ENCODE results near the gene ADA. TPM values are rescaled to one million over a fixed set of nuclear protein-coding genes. Genes with fewer than 3 reads are reported as not detected.

Gene ADA
- total and polyA plus RNA-seq, 2 of the 13 experiments (the other 11 are each of a cell fraction or from before 2014, with no cell fraction given) = 2.5 to 11.3 TPM

GRCh38 chr20:44601236-44601671 is 50.2 kb downstream of the ADA start (continued):
- TF ChIP-seq HNRNPLL (IDR thresholded peaks at IDR 0.05; ENCODE audit: low read depth, low read length, poor library complexity, severe bottlenecking) = peak; percentile 19

- BruUV-seq (replicated peaks) = no TSS peak
Measured at GRCh38 chr20:44600758-44601201, 50.7 kb downstream of the ADA start.

GRCh38 chr20:44600301-44600700 is 51.2 kb downstream of the ADA start:
- WGBS (ENCODE audit: low lambda C conversion rate) = 91% methylated on average over 4 of the region's 4 CpGs
- CTCF ChIA-PET (ENCODE audit: low intra/inter-chr PET ratio, low total read pairs) = no interaction called here
- TF ChIP-seq YEATS2 (CRISPR knock-in tag; IDR thresholded peaks at IDR 0.05; ENCODE audit: borderline replicate concordance) (no peak), ZBTB39 (CRISPR knock-in tag; IDR thresholded peaks at IDR 0.05) (no peak), RERE (CRISPR knock-in tag; IDR thresholded peaks at IDR 0.05; ENCODE audit: low read depth) (no peak), MATR3 (CRISPR knock-in tag; IDR thresholded peaks at IDR 0.05) (no peak), BRF2 (CRISPR knock-in tag; IDR thresholded peaks at IDR 0.05) (no peak), ATF1 (CRISPR knock-in tag; IDR thresholded peaks at IDR 0.05) (no peak)

More at GRCh38 chr20:44600758-44601201, 50.7 kb downstream of the ADA start:
- H3K4me2 ChIP-seq (ENCODE audit: low read depth, low read length) = no peak overlapping the region
- H3K4me1 ChIP-seq (ENCODE audit: insufficient read depth, low read length) = peaks cover 25% of the 10 kb centered on the region
- ChIA-PET CTCF (ENCODE audit: low intra/inter-chr PET ratio, low total read pairs) (no interaction called here), POLR2A (no interaction called here)
- H3K79me2 ChIP-seq (ENCODE audit: insufficient read depth, low read length) = no peaks in the 10 kb centered on the region
- no peak overlapping the region for H3K27ac ChIP-seq (ENCODE audit: extremely low read length, insufficient read depth, low read length)
- DNase-seq (ENCODE audit: low spot score) (no peak), FAIRE-seq (no peak), ATAC-seq (no peak)
- no peaks in the 10 kb centered on the region for H3K36me3 ChIP-seq (replicated peaks in 1 of 2; ENCODE audit: control insufficient read depth in 1 of 2, insufficient read depth in 2 of 2, low read length in 2 of 2)
- intact Hi-C loops (cut with micrococcal nuclease; ENCODE audit: unreplicated experiment) = no loop called here
- H3K4me3 ChIP-seq (replicated peaks in 1 of 3; ENCODE audit: insufficient read depth in 1 of 3, low read depth in 2 of 3, low read length in 3 of 3) = no peak overlapping the region
- TF ChIP-seq NR2C2 (CRISPR knock-in tag; IDR thresholded peaks at IDR 0.05; ENCODE audit: borderline replicate concordance) = no peak
- TF ChIP-seq ELF1 (CRISPR knock-in tag; IDR thresholded peaks at IDR 0.05) = 0 out of 2 replicates have a peak, but pooled peaks have one; percentile 14
- TF ChIP-seq EED (CRISPR knock-in tag; IDR thresholded peaks at IDR 0.05) = peak; percentile 47; the same call in 1 of the 2 replicates
- no peak overlapping the region for H2AFZ ChIP-seq (ENCODE audit: low read length)
- H3K27me3 ChIP-seq (ENCODE audit: control insufficient read depth in 1 of 2, insufficient read depth in 2 of 2, low read length in 2 of 2) = no peaks in the 10 kb centered on the region
- WGBS (ENCODE audit: low lambda C conversion rate) = 92% methylated on average over 11 of the region's 11 CpGs
- H4K20me1 ChIP-seq (ENCODE audit: insufficient read depth, low read length) = no peaks in the 10 kb centered on the region
- in situ Hi-C loops (cut with HindIII; ENCODE audit: extremely low pct_ligation_motif_present, low pct_unique_long_range_greater_than_20kb) = no loop called here
- H3K9me3 ChIP-seq (ENCODE audit: low read length) = no peaks in the 10 kb centered on the region
- no peak overlapping the region for H3K9ac ChIP-seq (ENCODE audit: insufficient read depth, low read depth, low read length)

More at GRCh38 chr20:44600301-44600700, 51.2 kb downstream of the ADA start:
- no peak for FAIRE-seq
- H3K79me2 ChIP-seq (ENCODE audit: insufficient read depth, low read length) = no peaks in the 10 kb centered on the region
- H3K27ac ChIP-seq (ENCODE audit: extremely low read length, insufficient read depth, low read length) = no peak overlapping the region
- H3K4me2 ChIP-seq (ENCODE audit: low read depth, low read length) = no peak overlapping the region
- in situ Hi-C loops (cut with HindIII; ENCODE audit: extremely low pct_ligation_motif_present, low pct_unique_long_range_greater_than_20kb) (no loop called here), intact Hi-C loops (cut with micrococcal nuclease; ENCODE audit: unreplicated experiment) (no loop called here)
- H3K4me1 ChIP-seq (ENCODE audit: insufficient read depth, low read length) = peaks cover 25% of the 10 kb centered on the region
- H3K4me3 ChIP-seq (replicated peaks in 1 of 3; ENCODE audit: insufficient read depth in 1 of 3, low read depth in 2 of 3, low read length in 3 of 3) = no peak overlapping the region
- H4K20me1 ChIP-seq (ENCODE audit: insufficient read depth, low read length) = no peaks in the 10 kb centered on the region
- H3K9ac ChIP-seq (ENCODE audit: insufficient read depth, low read depth, low read length) = no peak overlapping the region
- no peak overlapping the region for H2AFZ ChIP-seq (ENCODE audit: low read length)
- H3K9me3 ChIP-seq (ENCODE audit: low read length) = no peaks in the 10 kb centered on the region
- H3K27me3 ChIP-seq (ENCODE audit: control insufficient read depth in 1 of 2, insufficient read depth in 2 of 2, low read length in 2 of 2) = no peaks in the 10 kb centered on the region
- DNase-seq (ENCODE audit: low spot score) = no peak
- POLR2A ChIA-PET = no interaction called here
- ATAC-seq = no peak
- H3K36me3 ChIP-seq (replicated peaks in 1 of 2; ENCODE audit: control insufficient read depth in 1 of 2, insufficient read depth in 2 of 2, low read length in 2 of 2) = no peaks in the 10 kb centered on the region
- BruUV-seq (replicated peaks) = no TSS peak

Measured in HepG2 (cell line).